Heart left ventricle (tissue), 13 donors: ENCODE measurements around the gene IL1A.

Experiments
- POLR2A ChIP-seq, 2 donors: fragments of 450-650 bp; IDR thresholded peaks; one replicate each; pipeline ENCODE4 v1.6.1; 2017; ENCODE audit warnings: antibody characterized with exemption in 2 of 2, mild to moderate bottlenecking in 2 of 2, moderate library complexity in 2 of 2
- TF ChIP-seq, protein P1 (sequence below), 12 donors: fragments of 200-600 bp; sonication (generic) in 4 of 12; IDR thresholded peaks; one replicate each; pipeline versions ENCODE4 v1.5.0 to v1.8.0; 2018 to 2022; ENCODE audit warnings: antibody characterized with exemption in 12 of 12, mild to moderate bottlenecking in 5 of 12
- donor health status: ischemic (EF 13 %, LVEDD 7.1; RV severe dilation, severe dysfunction).
- donor health status: DM: no; HTN: yes; CAD: no.
- donor health status: DM: no; HTN: no; CAD: no.
- donor health status: ischemic (EF 25% LVEDD 6.9; RV normal size, moderate dysfunction).
- donor health status: ischemic (EF 25% LVEDD 5.7; RV mildly dilated, moderate dysfunction).
- donor health status: ischemic (EF 35%, LVEDD 5.7; RV mildly dilated, moderate dysfunction).
- donor health status: nonischemic (EF 11% LVEDD 7.7; RV severe dilation, severe dysfunction).
- donor health status: DM: yes; HTN: yes; CAD: no.
- donor health status: PGD.
- donor health status: ischemic (EF 29% LVEDD 5.4; RV normal size, mild dysfunction).
- donor health status: nonischemic (EF 23%, LVEDD 6.1; RV moderate dilation, normal function).

DNA sequence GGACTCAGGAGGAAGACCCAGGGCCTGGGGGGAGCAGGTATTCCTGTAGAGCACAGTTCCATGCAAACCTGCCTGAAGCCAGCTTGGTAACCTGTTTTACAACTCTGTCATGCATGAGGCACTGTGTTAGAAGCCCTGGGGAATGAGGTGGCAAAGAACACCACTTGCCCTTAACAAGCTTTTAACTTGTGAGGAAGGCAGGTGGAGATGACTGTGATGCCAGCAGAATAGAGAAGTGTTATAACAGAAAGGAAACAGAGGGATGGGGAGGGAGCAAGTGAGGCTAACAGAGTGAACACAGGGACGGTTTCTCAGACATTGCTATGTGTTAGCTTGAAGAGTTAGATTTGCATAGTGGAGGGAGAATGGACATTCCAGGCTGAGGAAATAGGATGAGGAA is 11.5 kb upstream of the IL1A start:
- TF ChIP-seq, protein P1, sequence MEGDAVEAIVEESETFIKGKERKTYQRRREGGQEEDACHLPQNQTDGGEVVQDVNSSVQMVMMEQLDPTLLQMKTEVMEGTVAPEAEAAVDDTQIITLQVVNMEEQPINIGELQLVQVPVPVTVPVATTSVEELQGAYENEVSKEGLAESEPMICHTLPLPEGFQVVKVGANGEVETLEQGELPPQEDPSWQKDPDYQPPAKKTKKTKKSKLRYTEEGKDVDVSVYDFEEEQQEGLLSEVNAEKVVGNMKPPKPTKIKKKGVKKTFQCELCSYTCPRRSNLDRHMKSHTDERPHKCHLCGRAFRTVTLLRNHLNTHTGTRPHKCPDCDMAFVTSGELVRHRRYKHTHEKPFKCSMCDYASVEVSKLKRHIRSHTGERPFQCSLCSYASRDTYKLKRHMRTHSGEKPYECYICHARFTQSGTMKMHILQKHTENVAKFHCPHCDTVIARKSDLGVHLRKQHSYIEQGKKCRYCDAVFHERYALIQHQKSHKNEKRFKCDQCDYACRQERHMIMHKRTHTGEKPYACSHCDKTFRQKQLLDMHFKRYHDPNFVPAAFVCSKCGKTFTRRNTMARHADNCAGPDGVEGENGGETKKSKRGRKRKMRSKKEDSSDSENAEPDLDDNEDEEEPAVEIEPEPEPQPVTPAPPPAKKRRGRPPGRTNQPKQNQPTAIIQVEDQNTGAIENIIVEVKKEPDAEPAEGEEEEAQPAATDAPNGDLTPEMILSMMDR (IDR thresholded peaks at IDR 0.05) = no peak
- TF ChIP-seq POLR2A (IDR thresholded peaks at IDR 0.05) = no peak
